ENCODE data around the gene HMCN1.
"Not testable (repeated sequence)": the region's sequence is repeated elsewhere in the genome, so short reads cannot be mapped to it uniquely, and the experiment has no call there.

Gene HMCN1

DNA sequence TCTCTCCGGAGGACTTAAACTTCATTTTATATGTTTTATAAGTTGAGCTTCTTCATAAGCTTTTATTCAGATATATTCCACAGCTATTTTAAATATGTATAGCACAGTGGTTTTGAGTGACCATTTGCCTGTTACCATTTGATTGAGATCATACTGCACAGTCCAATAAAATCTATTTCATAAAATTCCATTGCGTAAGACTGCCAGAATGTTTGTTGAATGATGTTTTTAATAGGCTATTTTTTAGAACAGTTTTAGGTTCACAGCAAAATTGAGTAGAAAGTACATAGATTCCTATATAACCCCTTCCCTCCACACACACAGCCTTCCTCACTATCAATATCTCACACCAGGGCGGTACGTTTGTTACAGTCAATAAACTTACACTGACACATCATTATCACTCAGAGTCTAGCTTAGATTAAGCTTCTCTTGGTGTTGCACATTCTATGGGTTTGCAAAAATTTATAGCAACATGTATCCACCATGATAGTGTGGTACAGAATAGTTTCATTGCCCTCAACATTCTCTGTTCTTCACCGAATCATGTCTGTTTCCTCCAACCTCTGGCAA, 433.0 kb downstream of the HMCN1 start:
- ChIA-PET POLR2A (no interaction called here), CTCF (no interaction called here)
- TF ChIP-seq CTCF (IDR thresholded peaks at IDR 0.05; ENCODE audit: insufficient read depth, low read length, missing control alignments): no peak
- no peak for DNase-seq (ENCODE audit: low read depth, low spot score)
- H3K4me3 ChIP-seq (ENCODE audit: low read depth, low read length): no peak overlapping the region

DNA sequence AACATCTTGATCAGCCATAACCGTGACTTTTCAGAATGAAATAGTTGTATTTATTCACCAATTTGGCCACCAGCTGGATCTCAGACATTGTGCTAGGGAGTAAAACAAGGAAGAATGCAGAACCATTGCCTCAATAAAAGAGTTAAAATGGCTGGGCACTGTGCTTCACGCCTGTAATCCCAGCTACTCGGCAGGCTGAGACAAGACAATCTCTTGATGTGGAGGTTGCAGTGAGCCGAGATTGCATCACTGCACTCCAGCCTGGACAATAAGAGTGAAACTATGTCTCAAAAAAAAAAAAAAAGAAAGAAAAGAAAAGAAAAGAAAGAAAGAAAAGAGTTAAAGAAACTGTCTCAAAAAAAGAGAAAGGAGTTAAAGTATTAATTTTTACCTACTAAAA, 441.4 kb downstream of the HMCN1 start:
- ChIA-PET POLR2A (no interaction called here), CTCF (interaction anchor here (3.7 kb wide), 1 partner anchor 20 kb away, joined by 16 read pairs; no protein-coding TSS in a partner anchor)

DNA sequence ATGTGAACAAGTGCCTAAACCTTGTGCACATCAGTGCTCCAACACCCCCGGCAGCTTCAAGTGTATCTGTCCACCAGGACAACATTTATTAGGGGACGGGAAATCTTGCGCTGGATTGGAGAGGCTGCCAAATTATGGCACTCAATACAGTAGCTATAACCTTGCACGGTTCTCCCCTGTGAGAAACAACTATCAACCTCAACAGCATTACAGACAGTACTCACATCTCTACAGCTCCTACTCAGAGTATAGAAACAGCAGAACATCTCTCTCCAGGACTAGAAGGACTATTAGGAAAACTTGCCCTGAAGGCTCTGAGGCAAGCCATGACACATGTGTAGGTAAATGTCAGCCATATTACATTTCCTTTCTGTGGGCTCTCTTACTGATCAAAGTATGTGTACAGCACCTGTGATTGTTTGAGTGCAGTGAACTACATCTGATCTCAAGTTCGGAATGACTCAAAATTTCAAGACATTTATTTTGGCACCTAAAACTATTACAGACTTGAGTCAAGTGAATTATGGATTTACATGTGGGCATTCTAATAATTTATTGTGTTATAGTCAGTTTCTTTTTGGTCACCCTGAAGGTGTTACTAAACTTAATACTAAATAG, 444.3 kb downstream of the HMCN1 start:
- POLR2A ChIA-PET: no interaction called here
- no peak overlapping the region for H3K4me3 ChIP-seq (ENCODE audit: low read depth, low read length)
- CTCF ChIA-PET: interaction anchor here (0.6 to 0.8 kb wide), 3 partner anchors 10 to 32 kb away, joined by 3 read pairs; no protein-coding TSS in a partner anchor
- no peak for TF ChIP-seq CTCF (IDR thresholded peaks at IDR 0.05; ENCODE audit: insufficient read depth, low read length, missing control alignments)
- DNase-seq (ENCODE audit: low read depth, low spot score): no peak

More for the DNA sequence above, 441.4 kb downstream of the HMCN1 start:
- no peak overlapping the region for H3K4me3 ChIP-seq (ENCODE audit: low read depth, low read length)
- TF ChIP-seq CTCF (IDR thresholded peaks at IDR 0.05; ENCODE audit: insufficient read depth, low read length, missing control alignments): no peak
- no peak for DNase-seq (ENCODE audit: low read depth, low spot score)

- no peak for TF ChIP-seq CTCF (IDR thresholded peaks at IDR 0.05; ENCODE audit: insufficient read depth, low read length, missing control alignments)
- no peak overlapping the region for H3K4me3 ChIP-seq (ENCODE audit: low read depth, low read length)
- ChIA-PET POLR2A (no interaction called here), CTCF (no interaction called here)
- DNase-seq (ENCODE audit: low read depth, low spot score): no peak
These were observed 445.0 kb downstream of the HMCN1 start for GRCh38 chr1:186179231-186179630.

GRCh38 chr1:186183219-186183618, 449.0 kb downstream of the HMCN1 start:
- no peak overlapping the region for H3K4me3 ChIP-seq (ENCODE audit: low read depth, low read length)
- TF ChIP-seq CTCF (IDR thresholded peaks at IDR 0.05; ENCODE audit: insufficient read depth, low read length, missing control alignments): no peak
- no peak for DNase-seq (ENCODE audit: low read depth, low spot score)
- ChIA-PET CTCF (interaction anchor here (1.3 kb wide), 1 partner anchor 28 kb away, joined by 5 read pairs; no protein-coding TSS in a partner anchor), POLR2A (interaction anchor here (0.6 kb wide), 1 partner anchor 18 kb away, joined by 3 read pairs; no protein-coding TSS in a partner anchor)

GRCh38 chr1:186183970-186184628, 449.9 kb downstream of the HMCN1 start:
- no peak for TF ChIP-seq CTCF (IDR thresholded peaks at IDR 0.05; ENCODE audit: insufficient read depth, low read length, missing control alignments)
- H3K4me3 ChIP-seq (ENCODE audit: low read depth, low read length): no peak overlapping the region
- ChIA-PET POLR2A (no interaction called here), CTCF (interaction anchor here (1.0 kb wide), 1 partner anchor 29 kb away, joined by 3 read pairs; no protein-coding TSS in a partner anchor)
- DNase-seq (ENCODE audit: low read depth, low spot score): no peak

DNA sequence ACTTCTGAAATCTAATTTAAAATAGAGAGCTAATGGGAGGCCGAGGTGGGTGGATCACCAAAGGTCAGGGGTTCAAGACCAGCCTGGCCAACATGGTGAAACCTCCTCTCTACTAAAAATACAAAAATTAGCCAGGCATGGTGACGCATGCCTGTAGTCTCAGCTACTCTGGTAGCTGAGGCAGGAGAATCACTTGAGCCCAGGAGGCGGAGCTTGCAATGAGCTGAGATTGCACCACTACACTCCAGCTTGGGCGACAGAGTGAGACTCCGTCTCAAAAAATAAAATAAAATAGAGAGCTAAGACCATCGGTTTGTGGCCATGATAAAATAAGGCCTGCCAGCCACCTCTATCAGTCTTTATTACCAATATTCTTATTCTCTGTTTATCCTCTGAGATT, 452.1 kb downstream of the HMCN1 start:
- DNase-seq (ENCODE audit: low read depth, low spot score); H3K4me3 ChIP-seq (ENCODE audit: low read depth, low read length); POLR2A ChIA-PET: not testable (repeated sequence)
- CTCF ChIA-PET: interaction anchor here (1.5 kb wide), 1 partner anchor 17 kb away, joined by 4 read pairs; no protein-coding TSS in a partner anchor
